GM19395 (cell line): ENCODE measurements around the gene FAM186B.
"Not testable (repeated sequence)": the region's sequence is repeated elsewhere in the genome, so short reads cannot be mapped to it uniquely, and the experiment has no call there.

Source experiments
- ATAC-seq: cut with Tn5 transposase; IDR thresholded peaks from one replicate; pipeline ENCODE4 v1.9.1; 2021; ENCODE audit warnings: mild to moderate bottlenecking, moderate library complexity; ENCODE audit not compliant: unreplicated experiment

The FAM186B gene, protein sequence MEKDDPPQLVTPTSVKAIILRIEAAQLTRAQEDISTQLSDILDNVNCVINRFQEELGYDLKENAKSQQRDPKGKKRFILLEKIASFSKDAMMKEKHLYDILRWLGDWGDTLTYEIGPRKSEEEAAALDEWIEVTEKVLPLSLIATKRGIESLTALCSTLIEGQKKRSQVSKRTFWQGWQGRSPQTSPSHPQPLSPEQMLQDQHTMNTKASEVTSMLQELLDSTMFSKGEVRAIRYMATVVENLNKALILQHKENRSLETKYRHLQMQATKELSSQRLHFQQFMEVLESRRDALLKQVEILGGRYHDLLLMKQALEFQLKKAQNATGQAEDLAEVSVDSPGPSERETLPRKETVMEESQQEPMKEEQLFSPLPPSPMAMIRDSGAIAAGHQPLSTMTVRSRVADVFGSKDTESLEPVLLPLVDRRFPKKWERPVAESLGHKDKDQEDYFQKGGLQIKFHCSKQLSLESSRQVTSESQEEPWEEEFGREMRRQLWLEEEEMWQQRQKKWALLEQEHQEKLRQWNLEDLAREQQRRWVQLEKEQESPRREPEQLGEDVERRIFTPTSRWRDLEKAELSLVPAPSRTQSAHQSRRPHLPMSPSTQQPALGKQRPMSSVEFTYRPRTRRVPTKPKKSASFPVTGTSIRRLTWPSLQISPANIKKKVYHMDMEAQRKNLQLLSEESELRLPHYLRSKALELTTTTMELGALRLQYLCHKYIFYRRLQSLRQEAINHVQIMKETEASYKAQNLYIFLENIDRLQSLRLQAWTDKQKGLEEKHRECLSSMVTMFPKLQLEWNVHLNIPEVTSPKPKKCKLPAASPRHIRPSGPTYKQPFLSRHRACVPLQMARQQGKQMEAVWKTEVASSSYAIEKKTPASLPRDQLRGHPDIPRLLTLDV

GRCh38 chr12:49605539-49605938 is at the start of gene FAM186B:
Gene FAM186B (minus strand): TSS chr12:49605639. CDS start chr12:49605477, 162 bp downstream.
- not testable (repeated sequence) for ATAC-seq

DNA sequence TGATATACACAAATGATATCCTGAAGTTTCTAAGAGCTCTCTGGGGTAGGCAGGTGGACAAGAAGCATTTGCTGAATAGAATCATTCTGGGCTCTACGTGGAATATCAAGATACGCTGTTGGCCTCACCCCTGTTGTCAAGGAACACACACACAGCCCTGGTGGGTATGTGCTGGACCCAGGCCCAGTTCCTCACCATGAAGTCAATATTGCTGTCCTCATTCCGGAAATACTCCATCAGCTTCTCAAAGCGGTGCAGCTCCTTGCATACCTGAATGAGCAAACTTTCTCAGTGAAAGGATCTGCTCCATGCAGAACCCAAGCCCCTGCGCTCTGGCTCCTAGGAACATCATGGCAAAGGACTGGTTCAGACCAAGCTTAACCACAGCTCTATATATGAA is 49.3 kb upstream of the FAM186B start:
- no peak for ATAC-seq

- no peak for ATAC-seq
Observed at GRCh38 chr12:49652921-49653520, 47.6 kb upstream of the FAM186B start.

DNA sequence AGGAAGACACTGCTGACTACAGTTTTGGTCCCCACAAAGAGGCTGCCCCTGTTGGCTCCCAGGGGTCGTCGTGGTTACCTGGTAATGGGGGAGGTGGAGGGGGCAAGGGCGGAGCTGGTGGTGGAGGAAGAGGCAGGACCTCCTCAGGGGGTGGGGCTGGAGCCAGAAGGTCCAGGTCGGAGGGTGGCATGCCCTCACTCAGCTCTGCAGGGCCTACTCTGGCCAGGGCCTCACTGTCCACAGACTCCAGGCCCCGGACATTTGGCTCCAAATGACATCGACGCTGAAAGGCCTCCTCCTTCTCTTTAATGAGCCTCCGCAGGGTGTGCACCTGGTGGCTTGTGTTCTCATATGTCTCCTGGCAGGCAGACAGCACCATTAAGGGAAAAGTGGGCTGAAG is 46.4 kb upstream of the FAM186B start:
- ATAC-seq, result no peak

- no peak for ATAC-seq
Observed at GRCh38 chr12:49649892-49650291, 44.5 kb upstream of the FAM186B start.

DNA sequence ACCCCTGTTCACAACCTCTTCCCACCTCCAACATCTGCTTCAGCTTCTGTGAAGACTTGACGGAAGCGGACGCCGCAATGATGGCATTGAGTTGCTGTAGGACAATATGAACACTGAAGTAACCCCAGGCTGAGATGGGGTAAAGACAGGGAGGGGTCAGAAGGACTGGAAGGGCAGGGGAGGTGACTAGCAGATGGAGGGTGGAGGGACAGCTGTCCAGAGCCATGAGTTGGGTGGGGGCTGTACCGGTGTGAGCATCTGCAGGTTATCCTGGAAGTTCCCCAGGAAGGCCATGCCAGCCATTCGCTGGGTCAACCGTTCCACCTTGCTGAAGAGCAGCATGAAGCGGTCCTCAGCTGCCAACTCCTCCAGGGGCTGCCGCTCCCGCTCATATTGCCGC is 44.0 kb upstream of the FAM186B start:
- no peak for ATAC-seq

DNA sequence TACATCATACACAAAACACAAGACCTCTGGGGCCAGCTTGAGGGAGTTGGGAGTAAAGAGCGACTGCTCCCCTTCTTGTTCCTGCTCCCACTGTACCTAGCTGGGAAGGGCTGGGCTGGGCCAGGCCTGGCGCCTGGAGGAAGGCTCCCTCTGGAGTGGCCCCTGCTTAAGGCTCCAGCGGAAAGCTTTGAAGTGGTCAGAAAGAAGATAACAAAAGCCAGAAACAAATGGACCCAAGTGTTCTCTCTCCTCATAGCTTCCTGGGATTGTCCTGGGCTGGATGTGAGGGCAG is 43.2 kb upstream of the FAM186B start:
- ATAC-seq, result no peak

DNA sequence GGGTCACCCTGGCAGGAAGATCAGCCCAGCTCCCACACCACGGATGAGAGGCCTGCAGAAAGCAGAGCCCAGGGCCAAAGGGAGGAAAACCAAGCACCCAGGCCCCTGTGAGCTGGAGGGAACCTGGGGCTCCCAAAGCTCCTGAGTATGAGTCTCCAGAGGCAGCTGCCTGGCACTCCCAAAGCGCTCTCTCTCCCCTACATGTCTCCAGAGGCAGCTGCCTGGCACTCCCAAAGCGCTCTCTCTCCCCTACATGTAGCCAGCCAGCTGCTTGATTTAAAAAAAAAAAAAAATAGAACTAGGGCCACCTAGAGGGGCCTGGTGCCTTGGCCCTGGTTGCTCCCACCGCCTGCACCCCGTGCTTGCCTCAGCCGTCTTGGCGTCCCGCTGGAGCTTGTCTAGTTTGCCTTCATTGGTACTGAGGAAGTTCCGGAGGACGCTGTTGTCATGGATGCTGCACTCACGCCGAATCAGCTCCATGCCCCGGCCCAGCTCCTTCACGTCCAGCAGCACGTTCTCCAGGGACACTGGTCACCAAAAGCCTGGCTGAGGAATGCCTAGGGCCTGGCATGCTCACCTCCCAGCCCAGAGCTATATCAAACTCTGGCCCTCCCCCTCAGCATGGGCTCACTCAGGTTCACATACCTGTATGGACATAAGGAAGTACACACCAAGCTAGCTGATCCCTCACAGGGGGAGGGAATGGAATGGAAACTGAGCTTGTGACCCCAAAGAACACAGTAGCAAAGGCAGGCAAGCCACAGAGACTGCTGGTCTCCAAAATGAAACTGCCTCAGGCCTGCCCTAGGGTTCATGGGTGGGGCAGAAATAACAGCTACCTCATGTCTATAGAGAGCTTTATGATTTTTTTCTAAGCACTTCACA is 42.6 kb upstream of the FAM186B start:
- ATAC-seq, result no peak

DNA sequence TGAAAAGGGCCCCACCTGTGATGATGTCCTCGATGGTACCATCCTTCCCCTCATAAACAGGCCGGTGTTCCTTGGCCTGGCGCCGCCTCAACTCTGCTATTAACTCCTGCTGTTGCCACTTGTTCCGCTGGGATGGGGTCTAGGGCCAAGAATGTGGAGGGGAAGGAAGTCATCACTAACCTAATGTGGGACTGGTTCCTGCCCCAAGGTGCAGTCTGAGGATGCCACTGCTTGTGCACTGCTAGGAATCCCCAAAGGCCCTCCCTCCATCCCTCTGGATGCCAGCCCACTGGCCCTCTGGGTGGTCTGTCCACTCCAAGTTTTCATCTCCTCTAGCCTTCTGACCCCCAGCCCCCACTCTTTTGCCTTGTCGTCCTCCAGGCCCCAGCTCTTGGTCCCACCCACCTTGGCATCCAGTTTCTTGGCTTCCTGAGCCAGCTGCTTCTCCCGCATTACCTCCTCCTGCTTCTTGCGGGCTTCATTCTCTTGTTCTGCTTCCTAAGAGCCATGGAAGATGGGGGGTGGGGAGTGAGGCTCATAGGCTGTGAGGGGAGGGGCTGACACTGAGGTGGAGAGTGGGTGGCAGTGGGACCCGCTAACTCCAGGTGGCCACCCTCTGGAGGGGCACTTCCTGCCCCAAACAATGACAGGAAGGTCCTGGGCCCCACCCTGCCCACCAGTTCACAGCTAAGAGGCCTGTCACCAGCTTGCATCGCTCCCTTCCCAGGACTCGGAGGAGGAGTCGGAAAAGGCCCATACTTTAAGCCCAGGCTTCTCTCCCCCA is 41.6 kb upstream of the FAM186B start:
- no peak for ATAC-seq

GRCh38 chr12:49646331-49646830 is 40.9 kb upstream of the FAM186B start:
- ATAC-seq, result no peak

DNA sequence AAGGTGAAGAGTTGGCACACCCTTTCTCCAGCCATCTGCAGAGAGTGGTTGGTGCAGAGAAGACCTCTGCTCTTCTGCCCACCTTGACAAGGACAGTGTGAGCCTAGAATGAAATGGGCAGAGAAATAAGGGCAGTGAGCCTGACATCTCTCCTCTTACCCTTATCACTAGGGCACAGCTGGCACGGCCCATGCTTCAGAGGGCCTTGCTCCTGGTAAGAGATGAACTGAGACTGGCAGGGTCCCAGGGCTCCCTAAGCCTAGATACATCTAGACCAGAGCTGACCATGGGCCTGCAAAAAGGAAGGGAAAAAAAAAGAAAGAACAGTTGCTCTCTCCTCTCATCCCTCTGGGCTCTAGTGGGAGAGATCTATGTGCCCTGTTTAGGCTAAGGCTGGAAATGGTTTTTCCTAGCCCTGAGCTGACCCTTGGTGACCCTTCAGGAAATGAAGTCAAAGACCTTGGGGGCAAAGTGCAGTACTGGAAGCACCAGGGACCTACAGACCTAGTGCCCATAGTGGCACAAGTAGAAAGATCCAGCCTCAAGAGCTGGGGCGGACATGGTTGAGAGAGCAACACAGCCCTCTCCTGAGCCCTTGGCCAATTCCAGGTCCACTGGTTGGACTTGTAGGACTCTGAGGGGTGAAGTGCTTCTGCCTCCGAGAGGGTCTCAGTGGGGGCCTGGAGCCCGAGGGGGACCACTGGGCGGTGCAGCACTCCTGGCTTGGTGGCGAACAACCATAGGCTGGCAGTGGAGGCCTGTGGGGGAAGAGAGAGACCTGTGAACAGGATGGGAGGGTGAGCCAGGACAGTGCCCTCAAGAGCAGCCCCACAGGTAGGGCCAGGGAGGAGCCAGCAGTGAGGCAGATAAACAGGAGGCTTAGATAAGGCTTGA is 40.0 kb upstream of the FAM186B start:
- ATAC-seq, result no peak

- ATAC-seq, result peak; percentile 58
Observed at GRCh38 chr12:49644620-49644994, 39.2 kb upstream of the FAM186B start.

- ATAC-seq, result peak; percentile 11
Observed at GRCh38 chr12:49643961-49644619, 38.7 kb upstream of the FAM186B start.

DNA sequence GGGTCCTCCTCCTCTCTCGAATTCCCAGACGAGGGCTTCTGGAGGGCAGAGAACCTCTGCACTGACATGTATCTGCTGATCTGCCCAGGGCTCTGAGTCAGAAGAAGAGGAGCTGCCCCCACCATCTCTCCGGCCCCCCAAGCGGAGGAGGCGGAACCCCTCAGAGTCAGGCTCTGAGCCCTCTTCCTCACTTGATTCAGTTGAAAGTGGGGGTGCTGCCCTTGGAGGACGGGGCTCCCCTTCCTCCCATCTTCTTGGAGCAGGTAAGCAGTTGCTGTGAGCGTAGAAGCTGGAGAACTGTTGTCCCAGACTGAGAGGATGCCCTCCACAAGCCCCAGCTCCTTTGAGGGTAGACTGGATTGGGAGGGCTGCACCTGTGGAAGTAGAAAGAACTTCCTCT is 37.7 kb upstream of the FAM186B start:
- no peak for ATAC-seq

- no peak for ATAC-seq
Observed at GRCh38 chr12:49642370-49642802, 36.9 kb upstream of the FAM186B start.

DNA sequence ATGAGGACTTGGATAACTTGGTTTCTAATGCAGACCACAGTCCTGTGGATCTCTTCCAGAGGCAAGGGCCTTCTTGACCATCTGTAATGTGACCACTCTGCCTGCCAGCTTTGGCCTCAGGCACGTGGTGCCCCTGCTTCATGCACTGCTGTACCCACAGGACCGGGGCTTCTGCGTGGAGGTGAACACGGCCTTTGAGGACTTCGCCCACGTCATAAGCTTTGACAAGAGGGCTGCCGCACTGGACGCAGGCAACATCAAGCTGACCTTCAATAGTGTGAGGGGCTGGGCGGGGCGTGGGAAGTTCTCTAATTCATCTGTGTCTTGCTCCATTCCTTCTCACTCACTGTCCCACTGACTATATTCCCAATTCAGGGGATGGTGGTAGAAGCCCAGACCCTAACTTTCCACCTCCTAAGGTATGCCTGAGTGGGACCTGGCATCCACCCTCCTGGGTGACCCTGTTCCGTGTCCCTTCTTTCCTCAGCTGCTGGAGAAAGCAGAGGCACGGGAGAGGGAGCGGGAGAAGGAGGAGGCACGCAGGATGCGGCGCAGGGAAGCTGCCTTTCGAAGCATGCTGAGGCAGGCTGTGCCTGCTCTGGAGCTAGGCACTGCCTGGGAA is 36.4 kb upstream of the FAM186B start:
- no peak for ATAC-seq

DNA sequence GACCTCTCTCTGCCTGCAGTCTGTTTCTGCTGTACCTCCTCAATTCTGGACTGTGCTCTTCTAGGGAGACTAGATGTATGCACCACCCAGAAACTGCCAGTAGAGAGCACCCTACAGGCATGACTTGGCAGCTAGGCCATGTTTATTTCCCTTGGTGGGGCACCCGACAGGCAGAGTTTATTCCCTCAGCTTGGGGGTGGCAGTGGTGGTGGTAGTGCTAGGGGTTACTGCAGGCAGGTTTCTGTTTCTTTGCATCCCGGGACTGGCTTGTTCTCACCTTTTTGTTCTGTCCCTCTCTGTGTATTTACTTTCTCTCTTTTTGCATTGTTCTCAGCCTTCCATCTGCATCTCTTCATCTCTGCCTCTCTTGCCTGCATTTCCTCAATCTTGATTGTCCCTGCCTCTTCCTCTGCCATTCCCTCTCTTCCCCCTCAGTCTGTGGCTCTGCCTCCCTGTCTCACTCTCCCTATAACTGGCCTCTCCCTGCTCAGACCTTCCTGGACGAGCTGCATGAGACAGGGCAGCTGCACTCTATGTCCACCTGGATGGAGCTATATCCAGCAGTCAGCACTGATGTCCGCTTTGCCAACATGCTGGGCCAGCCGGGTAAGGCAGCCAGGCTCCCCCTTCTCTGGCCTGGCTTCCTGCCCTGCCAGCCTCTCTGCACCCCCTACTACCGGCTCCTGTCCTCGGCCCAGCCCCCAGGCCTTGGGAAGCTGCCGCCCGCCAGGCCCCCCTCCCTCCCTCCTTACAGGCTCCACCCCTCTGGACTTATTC is 31.7 kb upstream of the FAM186B start:
- ATAC-seq, result no peak
